ENCODE measurements around the gene ELF1.

DNA sequence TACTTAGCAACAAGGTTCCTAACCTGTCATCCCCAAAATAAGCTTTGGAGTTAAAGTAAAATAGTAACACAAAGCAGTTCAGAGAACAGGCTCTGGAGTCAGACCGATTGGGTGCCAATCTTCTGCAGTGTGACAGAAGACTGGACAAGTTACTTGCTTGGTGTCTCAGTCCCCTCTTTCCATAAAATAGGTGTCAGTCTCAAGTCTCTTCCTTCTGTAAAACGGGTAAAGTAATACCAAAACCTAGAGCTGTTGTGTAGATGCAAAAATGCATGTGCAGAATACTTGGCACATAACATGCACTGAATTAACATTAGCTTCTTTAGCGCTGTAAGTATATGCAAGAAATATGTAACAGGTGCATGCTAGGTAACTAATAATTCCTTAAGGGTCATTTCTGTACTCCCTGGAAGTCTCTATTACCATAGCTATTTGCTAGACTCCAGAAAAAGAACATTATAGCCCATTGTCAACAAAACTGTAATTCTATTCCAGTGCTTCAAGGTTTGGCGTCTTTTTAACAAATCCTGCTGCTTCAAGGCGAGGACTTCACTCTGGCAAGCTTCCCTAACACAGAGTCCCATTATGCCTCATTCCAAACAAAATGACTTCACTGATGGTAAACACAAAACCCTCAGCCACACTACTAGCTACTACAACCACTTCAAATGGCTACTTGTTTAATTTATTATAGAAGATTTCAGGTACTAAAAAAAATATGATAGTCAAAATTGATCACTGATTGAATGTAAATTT, 32.8 kb downstream of the ELF1 start:
- TF ChIP-seq, protein P1, sequence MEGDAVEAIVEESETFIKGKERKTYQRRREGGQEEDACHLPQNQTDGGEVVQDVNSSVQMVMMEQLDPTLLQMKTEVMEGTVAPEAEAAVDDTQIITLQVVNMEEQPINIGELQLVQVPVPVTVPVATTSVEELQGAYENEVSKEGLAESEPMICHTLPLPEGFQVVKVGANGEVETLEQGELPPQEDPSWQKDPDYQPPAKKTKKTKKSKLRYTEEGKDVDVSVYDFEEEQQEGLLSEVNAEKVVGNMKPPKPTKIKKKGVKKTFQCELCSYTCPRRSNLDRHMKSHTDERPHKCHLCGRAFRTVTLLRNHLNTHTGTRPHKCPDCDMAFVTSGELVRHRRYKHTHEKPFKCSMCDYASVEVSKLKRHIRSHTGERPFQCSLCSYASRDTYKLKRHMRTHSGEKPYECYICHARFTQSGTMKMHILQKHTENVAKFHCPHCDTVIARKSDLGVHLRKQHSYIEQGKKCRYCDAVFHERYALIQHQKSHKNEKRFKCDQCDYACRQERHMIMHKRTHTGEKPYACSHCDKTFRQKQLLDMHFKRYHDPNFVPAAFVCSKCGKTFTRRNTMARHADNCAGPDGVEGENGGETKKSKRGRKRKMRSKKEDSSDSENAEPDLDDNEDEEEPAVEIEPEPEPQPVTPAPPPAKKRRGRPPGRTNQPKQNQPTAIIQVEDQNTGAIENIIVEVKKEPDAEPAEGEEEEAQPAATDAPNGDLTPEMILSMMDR (IDR thresholded peaks at IDR 0.05) = no peak
- TF ChIP-seq POLR2A (IDR thresholded peaks at IDR 0.05) = no peak

Measured in uterus (tissue), 2 donors.